ENCODE data around the gene CIRBP. TPM values are rescaled to one million over a fixed set of nuclear protein-coding genes. Genes with fewer than 3 reads are reported as not detected.
A peak's percentile ranks its signal among the peaks of the same experiment; 100 is the strongest.

CIRBP gene
- total and polyA plus RNA-seq, 2 of the 13 experiments (the other 11 are each of a cell fraction or from before 2014, with no cell fraction given): 133 to 140 TPM

DNA sequence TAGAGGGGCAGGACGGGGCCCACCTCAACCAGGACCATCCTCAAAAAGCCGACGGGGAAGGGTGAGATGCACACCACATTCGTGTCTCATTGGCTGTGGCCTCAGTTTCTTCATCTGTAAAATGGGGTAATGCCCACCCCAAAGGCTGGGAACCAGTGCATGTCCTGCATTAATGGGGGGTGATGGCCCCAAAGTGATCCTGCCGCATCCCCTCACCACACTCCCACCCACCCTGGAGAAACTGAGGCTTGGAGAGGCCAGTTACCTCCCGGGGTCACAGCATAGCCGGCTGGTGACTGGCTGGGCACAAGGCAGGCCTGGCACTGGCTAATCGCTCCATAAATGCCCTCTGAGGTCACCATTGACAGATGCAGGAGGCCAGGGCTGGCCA is 21.4 kb upstream of the CIRBP start (continued):
- TF ChIP-seq, protein P1, sequence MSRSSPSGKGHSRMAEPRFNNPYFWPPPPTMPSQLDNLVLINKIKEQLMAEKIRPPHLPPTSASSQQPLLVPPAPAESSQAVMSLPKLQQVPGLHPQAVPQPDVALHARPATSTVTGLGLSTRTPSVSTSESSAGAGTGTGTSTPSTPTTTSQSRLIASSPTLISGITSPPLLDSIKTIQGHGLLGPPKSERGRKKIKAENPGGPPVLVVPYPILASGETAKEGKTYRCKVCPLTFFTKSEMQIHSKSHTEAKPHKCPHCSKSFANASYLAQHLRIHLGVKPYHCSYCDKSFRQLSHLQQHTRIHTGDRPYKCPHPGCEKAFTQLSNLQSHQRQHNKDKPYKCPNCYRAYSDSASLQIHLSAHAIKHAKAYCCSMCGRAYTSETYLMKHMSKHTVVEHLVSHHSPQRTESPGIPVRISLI (CRISPR knock-in tag; IDR thresholded peaks at IDR 0.05; ENCODE audit: borderline replicate concordance): no peak; the same call in 1 of the 2 replicates
- peak; percentile 57; the same call in 1 of the 2 replicates for TF ChIP-seq HNRNPL (IDR thresholded peaks at IDR 0.05; ENCODE audit: low read depth, low read length)
- TF ChIP-seq ZFP36L2 (CRISPR knock-in tag; IDR thresholded peaks at IDR 0.05): no peak
- no peak for TF ChIP-seq BHLHE40 (IDR thresholded peaks at IDR 0.05; ENCODE audit: low read length)
- no peak for TF ChIP-seq U2AF1 (optimal IDR thresholded peaks at IDR 0.05; ENCODE audit: low read depth, low read length)
- no peak for TF ChIP-seq ATM (IDR thresholded peaks at IDR 0.05; ENCODE audit: borderline replicate concordance)
- no peak for TF ChIP-seq ZNF446 (CRISPR knock-in tag; IDR thresholded peaks at IDR 0.05)
- TF ChIP-seq JUN (CRISPR knock-in tag; IDR thresholded peaks at IDR 0.05): no peak
- no peak for TF ChIP-seq PHF21A (CRISPR knock-in tag; IDR thresholded peaks at IDR 0.05)
- TF ChIP-seq GRHL1 (CRISPR knock-in tag; conservative IDR thresholded peaks at IDR 0.05): no peak
- TF ChIP-seq, protein P2, sequence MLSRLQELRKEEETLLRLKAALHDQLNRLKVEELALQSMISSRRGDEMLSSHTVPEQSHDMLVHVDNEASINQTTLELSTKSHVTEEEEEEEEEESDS (CRISPR knock-in tag; IDR thresholded peaks at IDR 0.05; ENCODE audit: borderline replicate concordance): no peak
- TF ChIP-seq MYNN (CRISPR knock-in tag; IDR thresholded peaks at IDR 0.05; ENCODE audit: low read depth): no peak
- no peak for TF ChIP-seq ZNF260 (CRISPR knock-in tag; IDR thresholded peaks at IDR 0.05; ENCODE audit: borderline replicate concordance, low read depth)
- TF ChIP-seq, protein P3, sequence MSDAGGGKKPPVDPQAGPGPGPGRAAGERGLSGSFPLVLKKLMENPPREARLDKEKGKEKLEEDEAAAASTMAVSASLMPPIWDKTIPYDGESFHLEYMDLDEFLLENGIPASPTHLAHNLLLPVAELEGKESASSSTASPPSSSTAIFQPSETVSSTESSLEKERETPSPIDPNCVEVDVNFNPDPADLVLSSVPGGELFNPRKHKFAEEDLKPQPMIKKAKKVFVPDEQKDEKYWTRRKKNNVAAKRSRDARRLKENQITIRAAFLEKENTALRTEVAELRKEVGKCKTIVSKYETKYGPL (CRISPR knock-in tag; IDR thresholded peaks at IDR 0.05): no peak
- TF ChIP-seq NR3C1 (CRISPR knock-in tag; IDR thresholded peaks at IDR 0.05): no peak
- TF ChIP-seq, protein P4, sequence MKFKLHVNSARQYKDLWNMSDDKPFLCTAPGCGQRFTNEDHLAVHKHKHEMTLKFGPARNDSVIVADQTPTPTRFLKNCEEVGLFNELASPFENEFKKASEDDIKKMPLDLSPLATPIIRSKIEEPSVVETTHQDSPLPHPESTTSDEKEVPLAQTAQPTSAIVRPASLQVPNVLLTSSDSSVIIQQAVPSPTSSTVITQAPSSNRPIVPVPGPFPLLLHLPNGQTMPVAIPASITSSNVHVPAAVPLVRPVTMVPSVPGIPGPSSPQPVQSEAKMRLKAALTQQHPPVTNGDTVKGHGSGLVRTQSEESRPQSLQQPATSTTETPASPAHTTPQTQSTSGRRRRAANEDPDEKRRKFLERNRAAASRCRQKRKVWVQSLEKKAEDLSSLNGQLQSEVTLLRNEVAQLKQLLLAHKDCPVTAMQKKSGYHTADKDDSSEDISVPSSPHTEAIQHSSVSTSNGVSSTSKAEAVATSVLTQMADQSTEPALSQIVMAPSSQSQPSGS (CRISPR knock-in tag; IDR thresholded peaks at IDR 0.05): no peak
- TF ChIP-seq, protein P5, sequence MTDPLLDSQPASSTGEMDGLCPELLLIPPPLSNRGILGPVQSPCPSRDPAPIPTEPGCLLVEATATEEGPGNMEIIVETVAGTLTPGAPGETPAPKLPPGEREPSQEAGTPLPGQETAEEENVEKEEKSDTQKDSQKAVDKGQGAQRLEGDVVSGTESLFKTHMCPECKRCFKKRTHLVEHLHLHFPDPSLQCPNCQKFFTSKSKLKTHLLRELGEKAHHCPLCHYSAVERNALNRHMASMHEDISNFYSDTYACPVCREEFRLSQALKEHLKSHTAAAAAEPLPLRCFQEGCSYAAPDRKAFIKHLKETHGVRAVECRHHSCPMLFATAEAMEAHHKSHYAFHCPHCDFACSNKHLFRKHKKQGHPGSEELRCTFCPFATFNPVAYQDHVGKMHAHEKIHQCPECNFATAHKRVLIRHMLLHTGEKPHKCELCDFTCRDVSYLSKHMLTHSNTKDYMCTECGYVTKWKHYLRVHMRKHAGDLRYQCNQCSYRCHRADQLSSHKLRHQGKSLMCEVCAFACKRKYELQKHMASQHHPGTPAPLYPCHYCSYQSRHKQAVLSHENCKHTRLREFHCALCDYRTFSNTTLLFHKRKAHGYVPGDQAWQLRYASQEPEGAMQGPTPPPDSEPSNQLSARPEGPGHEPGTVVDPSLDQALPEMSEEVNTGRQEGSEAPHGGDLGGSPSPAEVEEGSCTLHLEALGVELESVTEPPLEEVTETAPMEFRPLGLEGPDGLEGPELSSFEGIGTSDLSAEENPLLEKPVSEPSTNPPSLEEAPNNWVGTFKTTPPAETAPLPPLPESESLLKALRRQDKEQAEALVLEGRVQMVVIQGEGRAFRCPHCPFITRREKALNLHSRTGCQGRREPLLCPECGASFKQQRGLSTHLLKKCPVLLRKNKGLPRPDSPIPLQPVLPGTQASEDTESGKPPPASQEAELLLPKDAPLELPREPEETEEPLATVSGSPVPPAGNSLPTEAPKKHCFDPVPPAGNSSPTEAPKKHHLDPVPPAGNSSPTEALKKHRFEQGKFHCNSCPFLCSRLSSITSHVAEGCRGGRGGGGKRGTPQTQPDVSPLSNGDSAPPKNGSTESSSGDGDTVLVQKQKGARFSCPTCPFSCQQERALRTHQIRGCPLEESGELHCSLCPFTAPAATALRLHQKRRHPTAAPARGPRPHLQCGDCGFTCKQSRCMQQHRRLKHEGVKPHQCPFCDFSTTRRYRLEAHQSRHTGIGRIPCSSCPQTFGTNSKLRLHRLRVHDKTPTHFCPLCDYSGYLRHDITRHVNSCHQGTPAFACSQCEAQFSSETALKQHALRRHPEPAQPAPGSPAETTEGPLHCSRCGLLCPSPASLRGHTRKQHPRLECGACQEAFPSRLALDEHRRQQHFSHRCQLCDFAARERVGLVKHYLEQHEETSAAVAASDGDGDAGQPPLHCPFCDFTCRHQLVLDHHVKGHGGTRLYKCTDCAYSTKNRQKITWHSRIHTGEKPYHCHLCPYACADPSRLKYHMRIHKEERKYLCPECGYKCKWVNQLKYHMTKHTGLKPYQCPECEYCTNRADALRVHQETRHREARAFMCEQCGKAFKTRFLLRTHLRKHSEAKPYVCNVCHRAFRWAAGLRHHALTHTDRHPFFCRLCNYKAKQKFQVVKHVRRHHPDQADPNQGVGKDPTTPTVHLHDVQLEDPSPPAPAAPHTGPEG (CRISPR knock-in tag; IDR thresholded peaks at IDR 0.05): no peak
- no peak for TF ChIP-seq TAF1 (CRISPR knock-in tag; IDR thresholded peaks at IDR 0.05)
- peak; percentile 82 for TF ChIP-seq ZMYM3 (CRISPR knock-in tag; IDR thresholded peaks at IDR 0.05)
- TF ChIP-seq PPARG (CRISPR knock-in tag; conservative IDR thresholded peaks at IDR 0.05): no peak
- no peak for TF ChIP-seq ZNF496 (CRISPR knock-in tag; IDR thresholded peaks at IDR 0.05; ENCODE audit: insufficient replicate concordance)

Data from HepG2 (cell line).